Measurements from ENCODE around the gene ZFAND5. TPM values are rescaled to one million over a fixed set of nuclear protein-coding genes. Genes with fewer than 3 reads are reported as not detected.

ZFAND5 gene
- polyA plus RNA-seq, 2 of the 4 experiments (the other 2 are of a cell fraction) = 135 to 234 TPM

- TF ChIP-seq, protein P1, sequence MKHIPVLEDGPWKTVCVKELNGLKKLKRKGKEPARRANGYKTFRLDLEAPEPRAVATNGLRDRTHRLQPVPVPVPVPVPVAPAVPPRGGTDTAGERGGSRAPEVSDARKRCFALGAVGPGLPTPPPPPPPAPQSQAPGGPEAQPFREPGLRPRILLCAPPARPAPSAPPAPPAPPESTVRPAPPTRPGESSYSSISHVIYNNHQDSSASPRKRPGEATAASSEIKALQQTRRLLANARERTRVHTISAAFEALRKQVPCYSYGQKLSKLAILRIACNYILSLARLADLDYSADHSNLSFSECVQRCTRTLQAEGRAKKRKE (CRISPR knock-in tag; IDR thresholded peaks at IDR 0.05; ENCODE audit: low read depth) = no peak
- TF ChIP-seq HMGXB4 (CRISPR knock-in tag; IDR thresholded peaks at IDR 0.05; ENCODE audit: borderline replicate concordance) = no peak
- no peak for TF ChIP-seq HOXB13 (CRISPR knock-in tag; IDR thresholded peaks at IDR 0.05; ENCODE audit: low read depth)
- TF ChIP-seq MYC (IDR thresholded peaks at IDR 0.05; ENCODE audit: borderline replicate concordance, low read length) = no peak
- no peak for TF ChIP-seq RNF2 (IDR thresholded peaks at IDR 0.05; ENCODE audit: borderline replicate concordance, low read depth)
- no peak for TF ChIP-seq RARB (CRISPR knock-in tag; IDR thresholded peaks at IDR 0.05)
- TF ChIP-seq GATA3 (IDR thresholded peaks at IDR 0.05; ENCODE audit: borderline replicate concordance) = no peak
- TF ChIP-seq ZNF302 (CRISPR knock-in tag; IDR thresholded peaks at IDR 0.05) = no peak
- TF ChIP-seq BHLHE40 (IDR thresholded peaks at IDR 0.05; ENCODE audit: low read depth, low read length) = no peak
- no peak for TF ChIP-seq CTCF (IDR thresholded peaks at IDR 0.05)
- no peaks in the 10 kb centered on the region for H3K4me1 ChIP-seq
- DNase-seq (ENCODE audit: low read depth in 1 of 2, low spot score in 1 of 2) = no peak
- H3K27ac ChIP-seq = no peak overlapping the region
- ChIA-PET CTCF (no interaction called here), POLR2A (no interaction called here)
- no peak overlapping the region for H3K4me3 ChIP-seq
- no peaks in the 10 kb centered on the region for H3K9me3 ChIP-seq
- WGBS (ENCODE audit: missing lambda C conversion rate) = 67% methylated on average over 5 of the region's 5 CpGs
- H3K4me2 ChIP-seq = no peak overlapping the region
- no peak for ATAC-seq
- no peak for FAIRE-seq
These were observed 27.7 kb downstream of the ZFAND5 start for GRCh38 chr9:72337286-72337685.

GRCh38 chr9:72334658-72335337 lies 30.2 kb downstream of the ZFAND5 start:
- ChIA-PET CTCF (interaction anchor here (1.1 kb wide), 1 partner anchor 488 kb away, joined by 3 read pairs; no protein-coding TSS in a partner anchor), POLR2A (no interaction called here)
- no peak for FAIRE-seq
- Histone ChIP-seq H3K4me2 (no peak overlapping the region), H3K27ac (no peak overlapping the region), H3K4me1 (no peaks in the 10 kb centered on the region), H3K4me3 (no peak overlapping the region), H3K9me3 (no peaks in the 10 kb centered on the region)
- no peak for ATAC-seq
- 89% methylated on average over 6 of the region's 6 CpGs for WGBS (ENCODE audit: missing lambda C conversion rate)
- no peak for DNase-seq (ENCODE audit: low read depth in 1 of 2, low spot score in 1 of 2)
- no peak for TF ChIP-seq ELK1 (IDR thresholded peaks at IDR 0.05; ENCODE audit: low read depth, low read length)
- no peak for TF ChIP-seq PHF8 (IDR thresholded peaks at IDR 0.05; ENCODE audit: borderline replicate concordance, low read depth)
- TF ChIP-seq CHD4 (IDR thresholded peaks at IDR 0.05; ENCODE audit: borderline replicate concordance) = no peak
- TF ChIP-seq HMGXB4 (CRISPR knock-in tag; IDR thresholded peaks at IDR 0.05; ENCODE audit: borderline replicate concordance) = no peak
- no peak for TF ChIP-seq FOSB (CRISPR knock-in tag; IDR thresholded peaks at IDR 0.05)
- TF ChIP-seq, protein P1 (CRISPR knock-in tag; IDR thresholded peaks at IDR 0.05; ENCODE audit: low read depth) = no peak
- TF ChIP-seq JUNB (IDR thresholded peaks at IDR 0.05) = no peak
- no peak for TF ChIP-seq HOXA7 (CRISPR knock-in tag; IDR thresholded peaks at IDR 0.05)
- TF ChIP-seq KDM5A (IDR thresholded peaks at IDR 0.05) = no peak
- TF ChIP-seq ZFP36 (IDR thresholded peaks at IDR 0.05; ENCODE audit: borderline replicate concordance, partially characterized antibody) = no peak
- no peak for TF ChIP-seq POLR2A (IDR thresholded peaks at IDR 0.05; ENCODE audit: low read length)
